C4-2B (cell line): ENCODE measurements around the gene PITPNC1.

Experiments
- CTCF ChIP-seq: fragments of 450-650 bp; conservative IDR thresholded peaks from 2 replicates; pipeline ENCODE4 v1.5.1; 2017; ENCODE audit warnings: mild to moderate bottlenecking
- ZFX ChIP-seq: fragments of 450-650 bp; IDR thresholded peaks from 2 replicates; pipeline ENCODE4 v1.6.1; 2017

- TF ChIP-seq CTCF = no peak
- no peak for TF ChIP-seq ZFX
Observed at GRCh38 chr17:67364847-67365737, 12.0 kb upstream of the PITPNC1 start.
